Measurements from ENCODE around the gene MGME1. TPM values are rescaled to one million over a fixed set of nuclear protein-coding genes. Genes with fewer than 3 reads are reported as not detected.

MGME1 gene
- total and polyA plus RNA-seq, 2 of the 13 experiments (the other 11 are each of a cell fraction or from before 2014, with no cell fraction given) = 36.7 to 66.6 TPM

- TF ChIP-seq ZBTB7B (CRISPR knock-in tag; IDR thresholded peaks at IDR 0.05) = peak; percentile 68; the same call in 1 of the 2 replicates
- peak; percentile 31; the same call in 1 of the 2 replicates for TF ChIP-seq PHF8 (CRISPR knock-in tag; IDR thresholded peaks at IDR 0.05)
- TF ChIP-seq ZNF318 (CRISPR knock-in tag; IDR thresholded peaks at IDR 0.05) = no peak
- TF ChIP-seq EEA1 (CRISPR knock-in tag; IDR thresholded peaks at IDR 0.05; ENCODE audit: borderline replicate concordance) = no peak
- peak; percentile 73 for TF ChIP-seq ZNF205 (CRISPR knock-in tag; IDR thresholded peaks at IDR 0.05)
- no peak; the same call in 1 of the 2 replicates for TF ChIP-seq POLR2AphosphoS5 (IDR thresholded peaks at IDR 0.05; ENCODE audit: low read depth, low read length)
- peak; percentile 32; the same call in 1 of the 2 replicates for TF ChIP-seq ARID3A (IDR thresholded peaks at IDR 0.05; ENCODE audit: low read depth, low read length)
- no peak; the same call in 1 of the 2 replicates for TF ChIP-seq ZBTB3 (CRISPR knock-in tag; IDR thresholded peaks at IDR 0.05; ENCODE audit: borderline replicate concordance, low read depth)
- TF ChIP-seq SNAPC4 (CRISPR knock-in tag; IDR thresholded peaks at IDR 0.05) = no peak
- no peak for TF ChIP-seq ZMYM3 (CRISPR knock-in tag; IDR thresholded peaks at IDR 0.05)
- TF ChIP-seq ZNF790 (CRISPR knock-in tag; IDR thresholded peaks at IDR 0.05; ENCODE audit: borderline replicate concordance) = no peak
- no peak; the same call in 1 of the 2 replicates for TF ChIP-seq KMT2A (CRISPR knock-in tag; IDR thresholded peaks at IDR 0.05)
- TF ChIP-seq ZNF7 (CRISPR knock-in tag; IDR thresholded peaks at IDR 0.05) = no peak
Measured at GRCh38 chr20:17958373-17959256, 10.2 kb upstream of the MGME1 start (continued).

Measured in HepG2 (cell line).